K562 (cell line): ENCODE results near the gene CLEC4M. TPM values are rescaled to one million over a fixed set of nuclear protein-coding genes. Genes with fewer than 3 reads are reported as not detected.

ENCODE experiments used
- ATAC-seq: fragments of 200-7000 bp; cut with Tn5 transposase; 3 replicates; pipeline ENCODE4 v1.9.1; 2020; ENCODE audit warnings: moderate library complexity
- BruUV-seq: library from RNA; stranded (reverse); fragments of 400-500 nt; replicated peaks from 2 replicates; lab custom pipeline; 2021; lab: Mats Ljungman, UMichigan
- CTCF ChIA-PET: fragments of 300-600 bp; formaldehyde crosslinking; extraction: SDS; loops from one replicate; lab custom pipeline; 2021; ENCODE audit warnings: low intra/inter-chr PET ratio; lab: Yijun Ruan, JAX
- POLR2A ChIA-PET: fragments of 300-600, 350-650 bp; sonication (Branson Sonifier 250); formaldehyde crosslinking; extraction: SDS; loops from one replicate; lab custom pipeline; 2021; ENCODE audit warnings: antibody characterized with exemption, inconsistent platforms; lab: Yijun Ruan, JAX
- DNase-seq, 4 experiments: peaks; one replicate each; pipeline versions ENCODE4 v3.0.0 to v3.0.0-alpha.2; 2011 to 2018; ENCODE audit warnings: low spot score in 3 of 4, mixed read lengths in 3 of 4; ENCODE audit errors: extremely low read depth in 1 of 4
- FAIRE-seq: peaks from 2 replicates; lab custom pipeline; 2011; peaks lifted over from hg19 to GRCh38; lab: Jason Lieb, UNC
- H2AFZ ChIP-seq: 2 replicates; pipeline ENCODE4 v1.6.0; 2011; ENCODE audit warnings: low read depth, low read length, control low read depth, inconsistent platforms
- H3K27ac ChIP-seq: fragments of 200-600 bp; 3 replicates; pipeline ENCODE4 v1.8.0; 2011; ENCODE audit warnings: low read depth, mild to moderate bottlenecking, control low read depth, inconsistent platforms, low read length, moderate library complexity, mixed read lengths; ENCODE audit errors: extremely low read depth
- H3K27me3 ChIP-seq, 2 experiments: fragments of 300-600 bp in 1 of 2; 2 replicates in 1 of 2; 3 replicates in 1 of 2; pipeline versions ENCODE4 v1.6.0 to v1.8.0; 2011; ENCODE audit warnings: inconsistent platforms in 2 of 2, low read length in 2 of 2, mild to moderate bottlenecking in 1 of 2, mixed read lengths in 1 of 2, moderate library complexity in 1 of 2; ENCODE audit not compliant: control insufficient read depth in 2 of 2, insufficient read depth in 2 of 2
- H3K36me3 ChIP-seq: fragments of 300-600 bp; 3 replicates; pipeline ENCODE4 v1.8.0; 2011; ENCODE audit warnings: mild to moderate bottlenecking, low read length, inconsistent platforms; ENCODE audit not compliant: control insufficient read depth, insufficient read depth
- H3K4me1 ChIP-seq, 2 experiments: fragments of 200-600 bp in 1 of 2; replicated peaks in 1 of 2; 2 replicates in 1 of 2; 3 replicates in 1 of 2; pipeline versions ENCODE4 v1.5.1 to v1.8.0; 2011; ENCODE audit warnings: inconsistent platforms in 2 of 2, low read length in 2 of 2, mild to moderate bottlenecking in 1 of 2, mixed read lengths in 1 of 2, moderate library complexity in 1 of 2; ENCODE audit not compliant: control insufficient read depth in 2 of 2, insufficient read depth in 2 of 2
- H3K4me2 ChIP-seq: 2 replicates; pipeline ENCODE4 v1.6.1; 2011; ENCODE audit warnings: low read length, control low read depth, inconsistent platforms, mixed read lengths; ENCODE audit not compliant: insufficient read depth
- H3K4me3 ChIP-seq: fragments of 200-600 bp; sonication (generic), shearing (Covaris generic); 2 replicates; pipeline ENCODE4 v1.5.1; 2016; ENCODE audit warnings: control low read depth, inconsistent platforms
- H3K79me2 ChIP-seq: fragments of 200-600 bp; 3 replicates; pipeline ENCODE4 v1.8.0; 2011; ENCODE audit warnings: low read length, inconsistent platforms; ENCODE audit not compliant: control insufficient read depth, insufficient read depth
- H3K9ac ChIP-seq, 2 experiments: 2 replicates each; pipeline versions ENCODE4 v1.6.0 to v1.6.1; 2011; ENCODE audit warnings: low read depth in 2 of 2, low read length in 2 of 2, control low read depth in 1 of 2, inconsistent platforms in 1 of 2, mild to moderate bottlenecking in 1 of 2, mixed read lengths in 1 of 2; ENCODE audit not compliant: insufficient read depth in 1 of 2
- H3K9me1 ChIP-seq: one replicate; pipeline ENCODE4 v1.6.0; 2011; ENCODE audit warnings: inconsistent platforms, mild to moderate bottlenecking, low read length, moderate library complexity; ENCODE audit not compliant: control insufficient read depth, insufficient read depth
- H3K9me3 ChIP-seq: replicated peaks from 2 replicates; pipeline ENCODE4 v1.5.1; 2011; ENCODE audit warnings: low read depth, low read length, inconsistent platforms; ENCODE audit not compliant: control insufficient read depth, insufficient read depth
- H4K20me1 ChIP-seq: replicated peaks from 2 replicates; pipeline ENCODE4 v1.6.1; 2011; ENCODE audit warnings: low read length, inconsistent platforms, mixed read lengths; ENCODE audit not compliant: control insufficient read depth, insufficient read depth
- ADNP ChIP-seq: fragments of 200-800 bp; sonication (Bioruptor generic); IDR thresholded peaks from 2 replicates; pipeline ENCODE4 v1.6.1; 2016; ENCODE audit warnings: missing genetic modification characterization, missing compliant biosample characterization
- KLF10 ChIP-seq: fragments of 250-450 bp; sonication (Bioruptor Pico); IDR thresholded peaks from 2 replicates; pipeline ENCODE4 v1.6.1; 2021; ENCODE audit warnings: matching md5 sums
- MCM7 ChIP-seq, 2 experiments: fragments of 450-650 bp; IDR thresholded peaks; 2 replicates each; pipeline ENCODE4 v1.6.1; 2016 to 2018
- MTA2 ChIP-seq: fragments of 450-650 bp; IDR thresholded peaks from 2 replicates; pipeline ENCODE4 v1.6.1; 2016; ENCODE audit warnings: low read depth
- SMAD1 ChIP-seq: fragments of 150-350 bp; IDR thresholded peaks from 2 replicates; pipeline ENCODE4 v1.6.1; 2014; ENCODE audit warnings: low read length, low read depth; ENCODE audit not compliant: partially characterized antibody
- STAG1 ChIP-seq: sonication (generic); formaldehyde crosslinking; IDR thresholded peaks from 2 replicates; pipeline ENCODE4 v1.5.0; 2020; ENCODE audit warnings: missing genetic modification reagents, borderline replicate concordance
- TARDBP ChIP-seq: fragments of 450-650 bp; IDR thresholded peaks from 2 replicates; pipeline ENCODE4 v1.6.1; 2016
- ZNF140 ChIP-seq: fragments of 250-450 bp; sonication (Bioruptor Pico); IDR thresholded peaks from 2 replicates; pipeline ENCODE4 v1.8.0; 2021; ENCODE audit warnings: moderate library complexity, mild to moderate bottlenecking, inconsistent platforms
- ZNF282 ChIP-seq: sonication (generic); formaldehyde crosslinking; IDR thresholded peaks from 2 replicates; pipeline ENCODE4 v1.8.1; 2023; ENCODE audit warnings: missing genetic modification reagents
- ZNF3 ChIP-seq: fragments of 250-450 bp; sonication (Bioruptor Pico); IDR thresholded peaks from 2 replicates; pipeline ENCODE4 v1.5.0; 2021; ENCODE audit warnings: mild to moderate bottlenecking, moderate library complexity
- WGBS: fragments of 100-300 bp; shearing (Covaris generic); methylation state at CpG from one replicate; pipeline ENCODE4 v1.1.6; 2016; ENCODE audit warnings: low coverage, mixed read lengths; ENCODE audit not compliant: insufficient coverage; ENCODE audit errors: missing lambda C conversion rate; 5-methylcytosine and 5-hydroxymethylcytosine counted together
- in situ Hi-C: fragments of 300-500 bp; cut with MboI; formaldehyde crosslinking; loops from 4 replicates; pipeline ENCODE4 v1.15.0; 2018; ENCODE audit warnings: inconsistent platforms, mixed read lengths
- intact Hi-C: fragments of 100-400 bp; cut with micrococcal nuclease; formaldehyde crosslinking; loops from 2 replicates; pipeline ENCODE4 v1.14.2; 2022
- polyA plus RNA-seq, 8 experiments: library from polyadenylated mRNA; depleted of rRNA in 4 of 8; stranded (reverse) in 5 of 8; unstranded in 3 of 8; fragments of >200 nt; fragmentation: Nextera tagmentation in 2 of 8; fragmentation: Illumina TruSeq in 1 of 8; extraction: Ambion mirVana in 2 of 8; extraction: Trizol in 1 of 8; gene quantifications; 2 replicates each; pipeline versions ENCODE4 v1.2.1 to v1.2.3, GENCODE V29; 2011 to 2014; ENCODE audit warnings: inconsistent platforms in 1 of 8, missing spikeins in 1 of 8
- total RNA-seq, 7 experiments: library from RNA; depleted of rRNA in 6 of 7; stranded (reverse); fragments of >200 nt in 6 of 7; fragmentation: Illumina TruSeq in 2 of 7; extraction: Trizol in 2 of 7; gene quantifications; 2 replicates each; pipeline versions ENCODE4 v1.2.1 to v1.2.3, GENCODE V29; 2011 to 2021; ENCODE audit warnings: low replicate concordance in 1 of 7
- TF ChIP-seq, protein P1 (sequence below): fragments of 450-650 bp; formaldehyde crosslinking; IDR thresholded peaks from 2 replicates; pipeline ENCODE4 v1.4.0; 2022; ENCODE audit warnings: missing genetic modification characterization
- TF ChIP-seq, protein P2 (sequence below): fragments of 450-650 bp; conservative IDR thresholded peaks from 2 replicates; pipeline ENCODE4 v1.6.1; 2016; ENCODE audit warnings: missing genetic modification characterization, low read depth, mild to moderate bottlenecking, control low read depth, missing compliant biosample characterization
- TF ChIP-seq, protein P3 (sequence below): fragments of 250-450 bp; sonication (Bioruptor Pico); IDR thresholded peaks from 2 replicates; pipeline ENCODE4 v1.5.0; 2021; ENCODE audit warnings: mild to moderate bottlenecking, borderline replicate concordance

Gene CLEC4M
- total and polyA plus RNA-seq, 9 of the 15 experiments (the other 6 are each of a cell fraction or from before 2014, with no cell fraction given), result 0.08 to 0.18 TPM; not detected in 7

DNA sequence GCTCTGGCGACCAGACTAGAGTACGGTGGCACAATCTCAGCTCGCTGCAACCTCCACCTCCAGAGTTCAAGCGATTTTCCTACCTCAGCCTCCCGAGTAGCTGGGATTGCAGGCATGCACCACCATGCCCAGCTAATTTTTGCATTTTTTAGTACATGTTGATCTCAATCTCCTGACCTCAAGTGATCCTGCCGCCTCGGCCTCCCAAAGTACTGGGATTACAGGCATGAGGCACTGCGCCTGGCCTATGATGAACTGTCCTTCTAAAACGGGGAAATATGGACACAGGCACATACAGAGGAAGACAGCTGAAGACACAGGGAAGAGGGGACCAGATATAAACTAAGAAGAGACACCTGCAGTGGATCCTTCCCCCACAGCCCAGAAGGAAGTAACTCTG lies 12.7 kb downstream of the CLEC4M start:
- FAIRE-seq (no peak), DNase-seq (no peak), ATAC-seq (no peak)
- BruUV-seq, result no TSS peak
- Histone ChIP-seq H2AFZ (no peak overlapping the region), H3K9me1 (no peaks in the 10 kb centered on the region), H3K4me3 (no peak overlapping the region), H3K4me1 (no peaks in the 10 kb centered on the region), H3K9me3 (no peaks in the 10 kb centered on the region), H4K20me1 (no peaks in the 10 kb centered on the region), H3K9ac (no peak overlapping the region), H3K79me2 (no peaks in the 10 kb centered on the region), H3K4me2 (no peak overlapping the region), H3K36me3 (no peaks in the 10 kb centered on the region), H3K27ac (no peak overlapping the region), H3K27me3 (peaks cover 37 to 42% of the 10 kb centered on the region in 2 experiments)
- TF ChIP-seq, protein P1, sequence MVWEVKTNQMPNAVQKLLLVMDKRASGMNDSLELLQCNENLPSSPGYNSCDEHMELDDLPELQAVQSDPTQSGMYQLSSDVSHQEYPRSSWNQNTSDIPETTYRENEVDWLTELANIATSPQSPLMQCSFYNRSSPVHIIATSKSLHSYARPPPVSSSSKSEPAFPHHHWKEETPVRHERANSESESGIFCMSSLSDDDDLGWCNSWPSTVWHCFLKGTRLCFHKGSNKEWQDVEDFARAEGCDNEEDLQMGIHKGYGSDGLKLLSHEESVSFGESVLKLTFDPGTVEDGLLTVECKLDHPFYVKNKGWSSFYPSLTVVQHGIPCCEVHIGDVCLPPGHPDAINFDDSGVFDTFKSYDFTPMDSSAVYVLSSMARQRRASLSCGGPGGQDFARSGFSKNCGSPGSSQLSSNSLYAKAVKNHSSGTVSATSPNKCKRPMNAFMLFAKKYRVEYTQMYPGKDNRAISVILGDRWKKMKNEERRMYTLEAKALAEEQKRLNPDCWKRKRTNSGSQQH (CRISPR knock-in tag), result no peak
- TF ChIP-seq MCM7 (IDR thresholded peaks at IDR 0.05) (no peak), KLF10 (no peak), TARDBP (no peak), ZNF3 (no peak)
- WGBS, result 3% methylated on average over 8 of the region's 9 CpGs
- in situ Hi-C loops (no loop called here), intact Hi-C loops (no loop called here)
- POLR2A ChIA-PET, result interaction anchor here (0.6 to 0.7 kb wide), 2 partner anchors 9 to 164 kb away, joined by 3 read pairs; no protein-coding TSS in a partner anchor
- CTCF ChIA-PET, result no interaction called here

DNA sequence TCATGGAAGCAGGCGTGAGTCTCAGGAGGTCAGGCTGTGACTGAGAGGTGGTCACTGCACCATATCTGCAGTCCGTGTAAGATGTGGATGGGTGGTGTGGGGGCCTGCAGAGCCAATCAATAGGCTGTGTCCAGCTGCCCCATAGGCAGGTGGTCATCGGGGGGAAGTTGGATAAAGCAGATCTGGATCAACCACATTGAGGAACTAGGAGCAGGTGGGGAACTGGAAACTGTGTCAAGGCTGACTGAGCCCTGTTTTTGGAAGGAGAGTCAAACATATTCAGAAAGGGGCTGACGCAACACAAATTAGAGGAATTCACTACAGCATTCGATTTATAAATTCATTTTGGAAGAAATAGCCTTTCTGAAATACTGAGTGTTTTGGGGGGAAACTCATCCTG lies 15.0 kb downstream of the CLEC4M start:
- H3K9ac ChIP-seq, result no peak overlapping the region
- POLR2A ChIA-PET, result interaction anchor here (0.6 kb wide), 1 partner anchor 151 kb away, joined by 4 read pairs; no protein-coding TSS in a partner anchor
- no peak for FAIRE-seq
- intact Hi-C loops (no loop called here), in situ Hi-C loops (no loop called here)
- peaks cover 40 to 50% of the 10 kb centered on the region in 2 experiments for H3K27me3 ChIP-seq
- BruUV-seq, result no TSS peak
- H3K4me1 ChIP-seq, result no peaks in the 10 kb centered on the region
- 0% methylated on average over 5 of the region's 5 CpGs for WGBS
- H3K4me2 ChIP-seq, result no peak overlapping the region
- CTCF ChIA-PET, result no interaction called here
- no peaks in the 10 kb centered on the region for H3K9me1 ChIP-seq
- H3K36me3 ChIP-seq, result no peaks in the 10 kb centered on the region
- H3K9me3 ChIP-seq, result no peaks in the 10 kb centered on the region
- no peak overlapping the region for H3K27ac ChIP-seq
- no peak overlapping the region for H2AFZ ChIP-seq
- no peaks in the 10 kb centered on the region for H3K79me2 ChIP-seq
- no peak for DNase-seq
- no peak for ATAC-seq
- no peaks in the 10 kb centered on the region for H4K20me1 ChIP-seq
- no peak overlapping the region for H3K4me3 ChIP-seq
- TF ChIP-seq ZNF282 (CRISPR knock-in tag), result no peak
- TF ChIP-seq, protein P2, sequence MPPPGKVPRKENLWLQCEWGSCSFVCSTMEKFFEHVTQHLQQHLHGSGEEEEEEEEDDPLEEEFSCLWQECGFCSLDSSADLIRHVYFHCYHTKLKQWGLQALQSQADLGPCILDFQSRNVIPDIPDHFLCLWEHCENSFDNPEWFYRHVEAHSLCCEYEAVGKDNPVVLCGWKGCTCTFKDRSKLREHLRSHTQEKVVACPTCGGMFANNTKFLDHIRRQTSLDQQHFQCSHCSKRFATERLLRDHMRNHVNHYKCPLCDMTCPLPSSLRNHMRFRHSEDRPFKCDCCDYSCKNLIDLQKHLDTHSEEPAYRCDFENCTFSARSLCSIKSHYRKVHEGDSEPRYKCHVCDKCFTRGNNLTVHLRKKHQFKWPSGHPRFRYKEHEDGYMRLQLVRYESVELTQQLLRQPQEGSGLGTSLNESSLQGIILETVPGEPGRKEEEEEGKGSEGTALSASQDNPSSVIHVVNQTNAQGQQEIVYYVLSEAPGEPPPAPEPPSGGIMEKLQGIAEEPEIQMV (tag), result no peak
- TF ChIP-seq SMAD1, result no peak
- no peak for TF ChIP-seq ADNP (tag)
- TF ChIP-seq ZNF140 (CRISPR knock-in tag), result no peak
- no peak for TF ChIP-seq STAG1 (CRISPR knock-in tag)
- TF ChIP-seq, protein P3, sequence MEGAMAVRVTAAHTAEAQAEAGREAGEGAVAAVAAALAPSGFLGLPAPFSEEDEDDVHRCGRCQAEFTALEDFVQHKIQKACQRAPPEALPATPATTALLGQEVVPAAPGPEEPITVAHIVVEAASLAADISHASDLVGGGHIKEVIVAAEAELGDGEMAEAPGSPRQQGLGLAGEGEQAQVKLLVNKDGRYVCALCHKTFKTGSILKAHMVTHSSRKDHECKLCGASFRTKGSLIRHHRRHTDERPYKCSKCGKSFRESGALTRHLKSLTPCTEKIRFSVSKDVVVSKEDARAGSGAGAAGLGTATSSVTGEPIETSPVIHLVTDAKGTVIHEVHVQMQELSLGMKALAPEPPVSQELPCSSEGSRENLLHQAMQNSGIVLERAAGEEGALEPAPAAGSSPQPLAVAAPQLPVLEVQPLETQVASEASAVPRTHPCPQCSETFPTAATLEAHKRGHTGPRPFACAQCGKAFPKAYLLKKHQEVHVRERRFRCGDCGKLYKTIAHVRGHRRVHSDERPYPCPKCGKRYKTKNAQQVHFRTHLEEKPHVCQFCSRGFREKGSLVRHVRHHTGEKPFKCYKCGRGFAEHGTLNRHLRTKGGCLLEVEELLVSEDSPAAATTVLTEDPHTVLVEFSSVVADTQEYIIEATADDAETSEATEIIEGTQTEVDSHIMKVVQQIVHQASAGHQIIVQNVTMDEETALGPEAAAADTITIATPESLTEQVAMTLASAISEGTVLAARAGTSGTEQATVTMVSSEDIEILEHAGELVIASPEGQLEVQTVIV (CRISPR knock-in tag), result no peak
- TF ChIP-seq MTA2, result no peak
